Tibial artery (tissue), 4 donors: ENCODE measurements around the gene THOC6.

Experiments used
- DNase-seq, 2 donors: peaks; one replicate each; pipeline ENCODE4 v3.0.0-alpha.2; 2019
- H3K27ac ChIP-seq, 2 donors: fragments of 200-600 bp; sonication (generic) in 1 of 2; 1 replicate in 1 of 2; 2 replicates in 1 of 2; pipeline ENCODE4 v1.5.1; 2018 to 2019; ENCODE audit warnings: mild to moderate bottlenecking in 1 of 2
- H3K27me3 ChIP-seq, 2 donors: fragments of 200-600 bp; sonication (generic) in 1 of 2; one replicate each; pipeline versions ENCODE4 v1.5.1 to v1.6.0; 2016 to 2019
- H3K36me3 ChIP-seq, 3 donors: fragments of 200-600 bp; sonication (generic) in 2 of 3; one replicate each; pipeline ENCODE4 v1.5.1; 2016 to 2019; ENCODE audit warnings: mild to moderate bottlenecking in 2 of 3
- H3K4me1 ChIP-seq, 4 donors: fragments of 200-600 bp; sonication (generic) in 2 of 4; 1 replicate in 3 of 4; 2 replicates in 1 of 4; pipeline ENCODE4 v1.5.1; 2016 to 2019
- H3K4me3 ChIP-seq, 2 donors: fragments of 200-600 bp; sonication (generic) in 1 of 2; 1 replicate in 1 of 2; 2 replicates in 1 of 2; pipeline ENCODE4 v1.5.1; 2018 to 2019; ENCODE audit warnings: mild to moderate bottlenecking in 2 of 2
- H3K9me3 ChIP-seq, 3 donors: fragments of 200-600 bp; sonication (generic) in 1 of 3; one replicate each; pipeline ENCODE4 v1.5.1; 2016 to 2019
- CTCF ChIP-seq, 2 experiments: fragments of 200-600 bp in 1 of 2; fragments of 450-650 bp in 1 of 2; IDR thresholded peaks; one replicate each; pipeline ENCODE4 v1.5.1; 2017 to 2019; ENCODE audit warnings: antibody characterized with exemption in 2 of 2, mild to moderate bottlenecking in 1 of 2, moderate library complexity in 1 of 2
- intact Hi-C: fragments of 100-400 bp; cut with DNase I; formaldehyde crosslinking; loops from one replicate; pipeline ENCODE4 v1.15.0; 2023; ENCODE audit warnings: low total_unique reads

THOC6 gene

GRCh38 chr16:2982402-2982801 lies 41.4 kb upstream of the THOC6 start:
- TF ChIP-seq CTCF (IDR thresholded peaks at IDR 0.05) = no peak
- no peak overlapping the region for H3K27ac ChIP-seq
- H3K36me3 ChIP-seq = no peaks in the 10 kb centered on the region
- no peaks in the 10 kb centered on the region for H3K9me3 ChIP-seq
- H3K4me3 ChIP-seq = no peak overlapping the region
- intact Hi-C loops = no loop called here
- peaks cover 0 to 48% (median 38%) of the 10 kb centered on the region in 4 donors for H3K4me1 ChIP-seq
- H3K27me3 ChIP-seq = peaks cover 0 to 26% of the 10 kb centered on the region in 2 donors
- DNase-seq = no peak

- intact Hi-C loops = no loop called here
- Histone ChIP-seq H3K36me3 (no peaks in the 10 kb centered on the region), H3K27me3 (peaks cover 0 to 27% of the 10 kb centered on the region in 2 donors), H3K4me3 (peak overlapping the region; percentile 9 to 15), H3K9me3 (no peaks in the 10 kb centered on the region), H3K27ac (no peak overlapping the region), H3K4me1 (peaks cover 0 to 48% (median 38%) of the 10 kb centered on the region in 4 donors)
- DNase-seq = peak; percentile 78 to 90
- TF ChIP-seq CTCF (IDR thresholded peaks at IDR 0.05) = peak; percentile 87 to 97
Measured at GRCh38 chr16:2983706-2984136, 40.1 kb upstream of the THOC6 start.

GRCh38 chr16:2985462-2985861 lies 38.4 kb upstream of the THOC6 start:
- no peak for TF ChIP-seq CTCF (IDR thresholded peaks at IDR 0.05)
- Histone ChIP-seq H3K27ac (peak overlapping the region in 1 of 2 donors; percentile 53), H3K27me3 (peaks cover 0 to 32% of the 10 kb centered on the region in 2 donors), H3K36me3 (no peaks in the 10 kb centered on the region), H3K4me1 (peaks cover 0 to 39% (median 29%) of the 10 kb centered on the region in 4 donors), H3K9me3 (no peaks in the 10 kb centered on the region), H3K4me3 (no peak overlapping the region)
- no peak for DNase-seq
- intact Hi-C loops = no loop called here

GRCh38 chr16:2985893-2986355 lies 37.9 kb upstream of the THOC6 start:
- peaks cover 0 to 36% (median 27%) of the 10 kb centered on the region in 4 donors for H3K4me1 ChIP-seq
- no peaks in the 10 kb centered on the region for H3K9me3 ChIP-seq
- H3K27ac ChIP-seq = peak overlapping the region in 1 of 2 donors; percentile 53
- TF ChIP-seq CTCF (IDR thresholded peaks at IDR 0.05) = no peak
- intact Hi-C loops = no loop called here
- H3K36me3 ChIP-seq = no peaks in the 10 kb centered on the region
- H3K27me3 ChIP-seq = peaks cover 0 to 35% of the 10 kb centered on the region in 2 donors
- H3K4me3 ChIP-seq = no peak overlapping the region
- peak in 1 of 2 donors; percentile 80 for DNase-seq

- Histone ChIP-seq H3K27me3 (peaks cover 0 to 35% of the 10 kb centered on the region in 2 donors), H3K4me3 (no peak overlapping the region), H3K27ac (no peak overlapping the region), H3K9me3 (no peaks in the 10 kb centered on the region), H3K4me1 (peaks cover 0 to 33% (median 24%) of the 10 kb centered on the region in 4 donors), H3K36me3 (no peaks in the 10 kb centered on the region)
- intact Hi-C loops = no loop called here
- DNase-seq = no peak
- no peak for TF ChIP-seq CTCF (IDR thresholded peaks at IDR 0.05)
Measured at GRCh38 chr16:2986623-2987188, 37.1 kb upstream of the THOC6 start.
